Skeletal muscle satellite cell (primary cell): ENCODE data around the gene TLCD4.
A peak's percentile ranks its signal among the peaks of the same experiment; 100 is the strongest.

Experiments used
- H3K27me3 ChIP-seq: 2 replicates; pipeline ENCODE4 v1.7.0; 2013; ENCODE audit warnings: low read length; ENCODE audit not compliant: control insufficient read depth, insufficient read depth
- H3K36me3 ChIP-seq: 2 replicates; pipeline ENCODE4 v1.7.0; 2013; ENCODE audit warnings: mild to moderate bottlenecking, control low read depth, low read length; ENCODE audit not compliant: insufficient read depth
- H3K4me1 ChIP-seq: 2 replicates; pipeline ENCODE4 v1.7.0; 2013; ENCODE audit warnings: low read length; ENCODE audit not compliant: control insufficient read depth, insufficient read depth
- H3K4me2 ChIP-seq: 2 replicates; pipeline ENCODE4 v1.7.0; 2013; ENCODE audit warnings: mild to moderate bottlenecking, low read length
- H3K4me3 ChIP-seq: 2 replicates; pipeline ENCODE4 v1.7.0; 2013; ENCODE audit warnings: low read length
- H3K9ac ChIP-seq: 2 replicates; pipeline ENCODE4 v1.7.0; 2013; ENCODE audit warnings: mild to moderate bottlenecking, low read depth, low read length, moderate library complexity
- H3K9me3 ChIP-seq: replicated peaks from 2 replicates; pipeline ENCODE4 v1.7.0; 2013; ENCODE audit warnings: mild to moderate bottlenecking, control low read depth, low read length

The TLCD4 gene

DNA sequence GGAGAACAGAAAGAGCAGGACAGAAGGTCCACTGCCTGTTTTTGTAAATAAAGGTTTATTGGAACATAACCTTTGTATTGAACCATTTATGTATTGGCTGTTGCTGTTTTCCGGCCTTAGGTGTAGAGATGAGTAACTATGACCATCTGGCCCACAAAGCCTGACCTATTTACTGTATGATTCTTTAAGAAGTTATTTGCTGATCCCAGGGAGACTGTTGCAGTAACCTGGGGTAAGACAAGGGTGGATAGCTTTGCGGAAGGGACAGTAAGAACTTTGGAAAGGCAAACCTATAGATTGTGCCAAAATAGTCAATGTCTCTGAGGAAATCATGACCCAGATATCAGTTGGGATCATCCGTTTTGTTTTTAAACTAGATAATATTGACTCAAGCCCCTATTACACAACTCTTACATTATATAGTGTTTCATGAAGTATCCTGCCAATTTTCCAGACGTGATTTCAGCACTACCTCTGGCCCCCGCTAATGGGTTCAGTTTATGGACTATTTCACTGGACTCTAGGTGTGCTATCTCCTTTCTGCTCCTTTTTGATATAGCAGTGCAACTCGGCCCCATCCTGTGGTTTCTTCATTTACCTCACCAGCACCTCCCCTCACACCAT lies 20.8 kb upstream of the TLCD4 start:
- Histone ChIP-seq H3K9me3 (no peaks in the 10 kb centered on the region), H3K36me3 (no peaks in the 10 kb centered on the region), H3K4me1 (no peaks in the 10 kb centered on the region), H3K27me3 (no peaks in the 10 kb centered on the region), H3K9ac (no peak overlapping the region), H3K4me2 (no peak overlapping the region), H3K4me3 (no peak overlapping the region)

DNA sequence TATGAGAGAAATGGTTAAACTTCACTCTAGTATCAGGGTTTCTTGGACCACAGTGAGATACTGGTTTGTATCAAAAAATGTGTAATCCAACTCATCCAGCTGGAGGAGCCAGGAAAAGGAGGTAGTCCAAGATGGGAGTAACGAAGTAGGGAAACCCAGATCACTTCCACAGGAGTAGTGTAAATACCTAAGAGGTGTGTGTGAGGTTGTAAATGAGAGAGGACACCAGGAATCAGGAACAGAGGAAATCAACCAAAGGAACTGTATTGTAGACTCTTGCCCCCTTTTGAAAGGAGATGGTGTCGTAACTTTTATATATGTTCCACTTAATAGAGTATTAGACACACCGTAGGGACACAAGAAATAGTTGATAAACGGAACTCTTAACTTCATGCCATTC lies 19.7 kb upstream of the TLCD4 start:
- Histone ChIP-seq H3K4me2 (no peak overlapping the region), H3K27me3 (peaks cover 9% of the 10 kb centered on the region), H3K36me3 (no peaks in the 10 kb centered on the region), H3K9ac (no peak overlapping the region), H3K9me3 (no peaks in the 10 kb centered on the region), H3K4me3 (no peak overlapping the region), H3K4me1 (no peaks in the 10 kb centered on the region)

DNA sequence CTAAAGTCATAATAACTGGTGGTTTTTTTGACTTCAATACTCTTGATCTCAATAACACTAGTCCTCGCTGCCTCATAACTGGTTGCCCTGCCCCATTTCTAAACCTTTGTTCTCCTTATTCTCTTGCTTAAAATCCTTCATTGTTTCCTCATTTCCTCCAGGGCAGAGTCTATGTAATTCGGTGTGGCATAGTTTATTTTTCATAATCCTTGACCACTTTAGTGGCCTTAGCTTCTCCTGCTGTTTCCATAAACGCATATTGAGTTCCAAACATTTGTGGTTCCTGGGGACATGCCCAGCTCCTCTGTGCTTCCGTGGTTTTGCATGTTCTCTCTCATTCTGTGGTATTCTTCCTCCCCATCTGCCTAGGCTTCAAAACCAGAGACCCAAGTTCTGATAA lies 19.0 kb upstream of the TLCD4 start:
- Histone ChIP-seq H3K4me1 (no peaks in the 10 kb centered on the region), H3K27me3 (peaks cover 10% of the 10 kb centered on the region), H3K9me3 (no peaks in the 10 kb centered on the region), H3K4me3 (no peak overlapping the region), H3K4me2 (no peak overlapping the region), H3K9ac (no peak overlapping the region), H3K36me3 (no peaks in the 10 kb centered on the region)

DNA sequence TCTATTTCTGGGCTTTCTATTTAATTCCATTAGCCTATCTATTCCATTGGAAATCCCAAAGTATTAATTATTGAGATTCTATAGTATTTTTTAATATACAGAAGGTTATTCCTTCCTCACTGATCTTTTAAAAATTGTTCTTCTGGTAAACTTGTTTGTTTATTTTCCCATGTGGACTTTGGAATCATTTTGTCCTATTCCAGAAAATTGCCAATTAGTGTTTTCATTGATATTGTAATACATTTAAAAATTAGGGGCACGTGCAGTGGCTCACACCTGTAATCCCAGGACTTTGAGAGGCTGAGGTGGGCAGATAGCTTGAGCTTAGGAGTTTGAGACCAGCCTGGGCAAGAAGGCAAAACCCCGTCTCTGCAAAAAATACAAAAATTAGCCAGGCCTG lies 8.4 kb upstream of the TLCD4 start:
- no peak overlapping the region for H3K4me2 ChIP-seq
- peaks cover 12% of the 10 kb centered on the region for H3K27me3 ChIP-seq
- H3K36me3 ChIP-seq: no peaks in the 10 kb centered on the region
- H3K4me1 ChIP-seq: no peaks in the 10 kb centered on the region
- no peak overlapping the region for H3K4me3 ChIP-seq
- H3K9ac ChIP-seq: no peak overlapping the region
- no peaks in the 10 kb centered on the region for H3K9me3 ChIP-seq

DNA sequence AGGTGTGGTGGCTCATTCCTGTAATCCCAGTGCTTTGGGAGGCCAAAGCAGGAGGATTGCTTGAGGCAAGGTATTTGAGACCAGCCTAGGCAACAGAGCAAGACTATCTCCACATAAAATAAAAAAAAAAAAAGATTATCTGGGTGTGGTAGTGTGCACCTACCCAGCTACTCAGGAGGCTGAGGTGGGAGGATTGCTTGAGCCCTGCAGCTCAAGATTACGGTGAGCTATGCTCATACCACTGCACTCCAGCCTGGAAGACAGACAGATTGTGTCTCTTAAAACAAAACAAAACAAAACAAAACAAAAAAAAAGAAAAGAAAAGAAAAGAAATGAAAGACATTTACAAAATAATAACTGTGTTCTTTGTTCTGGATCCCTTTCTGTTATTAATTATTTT lies 6.1 kb upstream of the TLCD4 start:
- Histone ChIP-seq H3K27me3 (peaks cover 22% of the 10 kb centered on the region), H3K36me3 (no peaks in the 10 kb centered on the region), H3K4me3 (no peak overlapping the region), H3K9ac (no peak overlapping the region), H3K9me3 (no peaks in the 10 kb centered on the region), H3K4me1 (no peaks in the 10 kb centered on the region), H3K4me2 (no peak overlapping the region)

DNA sequence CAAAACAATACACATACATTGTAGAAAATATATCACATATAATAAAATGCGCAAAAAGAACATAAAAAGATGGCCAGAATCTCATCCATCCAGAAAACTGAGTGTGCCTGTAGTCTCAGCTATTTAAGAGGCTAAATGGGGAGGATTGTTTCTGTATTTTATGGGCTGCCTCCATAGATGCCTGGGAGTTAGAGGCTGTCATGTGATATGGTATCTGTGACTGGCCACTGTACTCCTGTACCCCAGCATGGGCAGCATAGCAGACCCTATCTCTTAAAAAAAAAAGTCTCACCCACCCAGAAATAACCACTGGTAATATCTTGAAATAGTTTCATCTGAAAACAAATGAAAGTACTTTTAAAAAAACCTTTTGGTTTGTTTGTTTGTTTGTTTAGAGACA lies 3.5 kb upstream of the TLCD4 start:
- H3K4me1 ChIP-seq: peaks cover 7% of the 10 kb centered on the region
- no peak overlapping the region for H3K9ac ChIP-seq
- H3K27me3 ChIP-seq: peaks cover 37% of the 10 kb centered on the region
- H3K36me3 ChIP-seq: no peaks in the 10 kb centered on the region
- H3K4me3 ChIP-seq: no peak overlapping the region
- H3K4me2 ChIP-seq: no peak overlapping the region
- H3K9me3 ChIP-seq: no peaks in the 10 kb centered on the region

DNA sequence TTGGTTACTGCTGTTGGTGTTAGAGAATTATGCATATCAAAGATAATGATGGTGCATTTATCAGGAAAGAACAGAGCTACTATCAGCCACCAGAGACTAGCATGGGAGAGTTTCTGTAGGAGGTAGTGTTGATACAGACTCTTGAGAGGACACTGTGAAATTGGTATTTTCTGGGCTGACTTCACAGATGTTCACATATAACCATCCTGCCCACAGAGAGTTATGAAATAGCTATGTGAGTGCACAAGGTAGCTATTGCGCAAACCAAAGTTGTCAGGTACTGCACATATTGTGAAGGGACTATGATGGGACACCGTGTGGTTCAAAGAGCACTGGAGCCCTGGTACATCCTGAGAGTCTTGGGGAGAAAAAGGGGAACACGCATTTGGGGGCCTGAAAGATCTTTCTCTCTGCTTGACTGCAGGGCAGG lies 1.4 kb upstream of the TLCD4 start:
- no peaks in the 10 kb centered on the region for H3K36me3 ChIP-seq

DNA sequence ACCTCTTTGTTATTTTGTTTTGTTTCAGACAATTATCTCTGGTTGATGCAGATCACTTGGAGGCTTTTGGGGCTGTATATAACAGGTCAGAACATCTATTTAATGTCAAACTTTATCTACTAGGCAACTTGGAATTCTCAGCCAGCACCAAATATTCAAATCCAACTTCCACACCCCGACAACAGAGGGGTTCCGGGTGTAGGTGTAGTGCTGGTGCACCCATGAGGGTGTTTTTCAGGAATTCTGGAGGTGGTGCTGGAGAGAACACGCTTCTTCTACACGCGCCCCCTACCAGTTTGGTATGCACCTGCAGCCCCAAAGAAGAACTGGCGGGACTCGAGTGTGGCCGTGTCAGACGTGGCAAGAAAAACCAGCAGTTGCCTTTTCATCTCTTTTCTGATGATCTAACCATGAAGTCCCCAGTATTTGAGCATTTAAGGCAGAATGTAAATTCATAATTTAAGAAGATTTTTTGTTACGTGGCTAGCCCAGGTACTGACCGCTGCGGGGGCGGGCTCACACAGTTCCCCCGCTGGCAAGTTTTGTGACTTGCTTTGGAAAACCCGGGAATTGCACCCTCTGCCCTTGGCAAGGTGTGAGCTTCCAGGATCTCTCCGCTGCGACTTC lies 462 bp upstream of the TLCD4 start:
- H3K9ac ChIP-seq: peak overlapping the region; percentile 46
- H3K4me3 ChIP-seq: peak overlapping the region; percentile 75
- peaks cover 7% of the 10 kb centered on the region for H3K4me1 ChIP-seq
- H3K27me3 ChIP-seq: peaks cover 59% of the 10 kb centered on the region
- H3K36me3 ChIP-seq: no peaks in the 10 kb centered on the region
- H3K4me2 ChIP-seq: peak overlapping the region; percentile 98
- H3K9me3 ChIP-seq: no peaks in the 10 kb centered on the region

More for the DNA sequence above, 1.4 kb upstream of the TLCD4 start:
- Histone ChIP-seq H3K4me1 (peaks cover 7% of the 10 kb centered on the region), H3K4me2 (no peak overlapping the region), H3K9me3 (no peaks in the 10 kb centered on the region), H3K4me3 (no peak overlapping the region), H3K9ac (no peak overlapping the region), H3K27me3 (peaks cover 58% of the 10 kb centered on the region)

DNA sequence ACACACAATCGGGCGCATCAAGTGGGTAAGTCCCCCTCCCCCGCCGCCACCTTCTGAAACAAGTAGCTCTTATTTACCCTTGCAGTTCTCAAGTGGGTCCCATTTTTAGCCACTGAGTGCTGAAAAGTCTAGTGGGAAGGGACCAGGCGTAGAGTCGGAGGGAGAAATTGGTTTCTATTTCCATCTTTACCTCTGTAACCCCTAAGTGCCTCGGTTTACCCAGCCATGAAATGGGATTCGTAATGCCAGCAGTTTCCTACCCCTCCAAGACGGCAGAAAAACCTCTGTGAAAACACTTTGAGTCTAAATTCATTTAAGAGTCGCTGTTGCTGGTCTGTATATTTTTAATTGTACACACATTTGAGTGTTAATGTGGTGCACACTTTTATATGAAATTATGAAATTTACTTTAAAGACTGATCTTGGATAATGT lies 928 bp downstream of the TLCD4 start:
- Histone ChIP-seq H3K36me3 (no peaks in the 10 kb centered on the region), H3K4me3 (peak overlapping the region; percentile 75), H3K27me3 (peaks cover 51% of the 10 kb centered on the region), H3K4me2 (peak overlapping the region; percentile 98), H3K4me1 (peaks cover 7% of the 10 kb centered on the region), H3K9ac (peak overlapping the region; percentile 46), H3K9me3 (no peaks in the 10 kb centered on the region)

DNA sequence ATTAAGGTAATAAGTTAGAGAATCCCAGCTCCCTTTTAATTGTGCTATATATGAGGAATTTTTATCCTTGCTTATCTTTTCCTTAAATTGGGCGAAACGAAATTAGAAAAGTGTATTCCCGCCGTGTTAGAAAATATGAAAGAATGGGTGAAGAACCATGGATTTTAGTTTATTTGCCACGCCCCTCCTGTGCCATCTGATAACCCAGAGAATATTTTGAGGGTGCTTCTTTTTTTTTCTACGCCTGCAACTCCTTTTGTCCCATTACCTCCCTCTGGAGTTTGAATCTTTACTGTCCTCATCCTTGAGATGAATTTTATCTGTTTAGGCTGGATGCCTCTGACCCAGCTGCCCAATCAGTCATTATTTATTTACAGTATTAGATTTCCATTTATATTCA lies 1.6 kb downstream of the TLCD4 start:
- H3K36me3 ChIP-seq: no peaks in the 10 kb centered on the region
- H3K4me2 ChIP-seq: no peak overlapping the region
- no peak overlapping the region for H3K9ac ChIP-seq
- peaks cover 7% of the 10 kb centered on the region for H3K4me1 ChIP-seq
- H3K27me3 ChIP-seq: peaks cover 51% of the 10 kb centered on the region
- H3K9me3 ChIP-seq: no peaks in the 10 kb centered on the region
- H3K4me3 ChIP-seq: no peak overlapping the region

DNA sequence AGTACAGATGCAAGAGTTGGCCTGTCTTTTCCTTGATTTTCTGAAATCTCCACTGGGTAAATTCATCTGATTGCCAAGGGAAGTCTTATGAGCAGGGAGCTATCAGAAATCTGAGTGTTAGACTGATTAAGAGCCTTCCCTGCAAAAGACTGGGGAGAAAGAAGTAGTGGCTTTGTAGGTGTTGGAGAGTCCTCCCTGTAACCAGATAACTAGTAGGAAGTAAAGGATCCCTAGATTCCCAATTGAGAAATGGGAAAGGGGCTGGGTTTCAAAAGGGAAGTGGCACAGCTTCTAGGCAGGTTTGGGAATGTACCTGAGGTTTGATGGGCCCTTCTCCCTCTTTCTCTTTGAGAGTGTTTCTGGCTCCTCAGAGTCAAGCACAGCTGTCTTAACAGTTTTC lies 2.1 kb downstream of the TLCD4 start:
- Histone ChIP-seq H3K4me3 (no peak overlapping the region), H3K9ac (no peak overlapping the region), H3K4me1 (peaks cover 7% of the 10 kb centered on the region), H3K36me3 (no peaks in the 10 kb centered on the region), H3K27me3 (peaks cover 47% of the 10 kb centered on the region), H3K4me2 (no peak overlapping the region), H3K9me3 (no peaks in the 10 kb centered on the region)

DNA sequence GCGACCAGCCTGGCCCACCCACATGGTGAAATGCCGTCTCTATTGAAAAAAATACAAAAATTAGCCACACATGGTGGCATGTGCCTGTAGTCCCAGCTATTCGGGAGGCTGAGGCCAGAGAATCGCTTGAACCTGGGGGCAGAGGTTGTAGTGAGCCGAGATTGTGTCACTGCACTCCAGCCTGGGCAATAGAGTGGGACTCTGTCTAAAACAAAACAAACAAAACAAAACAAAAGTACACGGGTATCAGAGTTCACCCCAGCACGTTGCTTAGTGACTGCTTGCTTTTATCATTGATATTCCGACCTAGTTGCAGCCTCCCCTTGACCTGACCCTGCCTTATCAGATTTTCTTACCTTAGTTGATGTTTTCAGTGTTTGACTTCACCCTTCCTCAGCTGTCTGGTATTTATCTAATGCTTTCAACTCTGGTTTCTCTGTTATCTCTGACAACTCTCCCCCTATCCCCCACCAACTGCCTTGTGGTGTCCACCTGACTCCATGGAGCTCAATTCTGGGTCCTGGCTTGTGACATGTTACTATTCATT lies 5.1 kb downstream of the TLCD4 start:
- H3K4me3 ChIP-seq: no peak overlapping the region
- no peaks in the 10 kb centered on the region for H3K4me1 ChIP-seq
- H3K36me3 ChIP-seq: no peaks in the 10 kb centered on the region
- peaks cover 35% of the 10 kb centered on the region for H3K27me3 ChIP-seq
- H3K9me3 ChIP-seq: no peaks in the 10 kb centered on the region
- H3K9ac ChIP-seq: no peak overlapping the region
- no peak overlapping the region for H3K4me2 ChIP-seq
